Kidney tubule cell (primary cell): ENCODE measurements around the gene CTTNBP2.

Experiments used
- DNase-seq: peaks from one replicate; pipeline ENCODE4 v3.0.0-alpha.2; 2018; ENCODE audit warnings: low spot score

CTTNBP2 gene

DNA sequence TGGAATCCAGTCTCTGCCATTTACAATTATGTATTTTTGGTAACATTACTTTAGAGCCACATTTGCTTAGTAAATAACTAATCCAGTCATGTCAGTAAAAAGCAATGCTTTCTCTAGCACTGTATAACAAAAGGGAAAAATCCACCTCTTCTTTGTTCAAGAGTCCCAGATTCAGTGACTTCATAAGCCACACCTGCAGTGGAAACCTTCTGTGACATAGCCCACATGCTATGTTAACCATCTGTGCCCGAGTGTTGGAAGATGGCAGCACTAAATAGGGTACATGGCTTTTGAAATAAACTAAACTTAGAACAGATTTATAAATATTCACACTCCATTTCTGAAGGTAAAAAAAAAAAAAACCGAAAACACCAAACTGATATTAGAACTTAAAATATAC, 83.0 kb downstream of the CTTNBP2 start:
- no peak for DNase-seq

GRCh38 chr7:117785431-117785830, 87.8 kb downstream of the CTTNBP2 start:
- no peak for DNase-seq

- DNase-seq, result no peak
Measured at GRCh38 chr7:117784315-117784714, 88.9 kb downstream of the CTTNBP2 start.

DNA sequence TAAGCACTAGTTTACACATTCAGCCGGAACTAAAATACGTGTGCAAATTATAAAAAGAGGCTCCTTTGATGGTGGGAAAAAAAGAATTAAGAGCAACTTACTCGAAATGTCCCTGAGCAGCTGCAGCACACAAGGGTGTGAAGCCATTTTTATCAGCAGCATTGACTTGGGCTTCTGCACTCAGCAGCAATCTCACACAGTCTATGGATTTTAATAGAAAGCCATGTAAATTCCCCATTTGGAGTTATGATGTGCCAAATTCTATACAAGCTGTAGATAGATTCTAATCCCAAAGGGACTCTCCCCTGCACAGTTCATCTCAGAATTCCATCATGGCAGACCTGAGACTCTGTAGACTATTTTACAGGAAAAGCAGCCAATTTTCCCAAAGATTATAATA, 90.5 kb downstream of the CTTNBP2 start:
- DNase-seq, result no peak

DNA sequence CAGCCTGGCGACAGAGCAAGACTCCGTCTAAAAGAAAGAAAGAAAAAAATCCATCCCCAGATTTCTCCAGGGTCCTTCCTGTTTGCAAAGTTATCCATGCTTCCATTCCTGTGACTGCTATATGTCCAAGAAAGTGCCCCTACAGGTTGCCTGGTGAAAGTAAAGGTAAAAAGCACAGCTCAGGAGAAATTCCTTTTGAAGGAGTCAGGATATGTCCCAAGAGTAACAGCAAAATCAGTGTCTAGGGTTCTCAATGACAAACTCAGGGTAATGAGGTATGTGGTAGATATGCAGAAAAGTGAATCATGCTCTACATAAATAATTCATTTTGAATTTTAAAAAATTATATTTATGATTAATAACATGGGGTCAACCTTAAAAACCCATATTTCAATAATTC, 91.5 kb downstream of the CTTNBP2 start:
- peak; percentile 75 for DNase-seq

DNA sequence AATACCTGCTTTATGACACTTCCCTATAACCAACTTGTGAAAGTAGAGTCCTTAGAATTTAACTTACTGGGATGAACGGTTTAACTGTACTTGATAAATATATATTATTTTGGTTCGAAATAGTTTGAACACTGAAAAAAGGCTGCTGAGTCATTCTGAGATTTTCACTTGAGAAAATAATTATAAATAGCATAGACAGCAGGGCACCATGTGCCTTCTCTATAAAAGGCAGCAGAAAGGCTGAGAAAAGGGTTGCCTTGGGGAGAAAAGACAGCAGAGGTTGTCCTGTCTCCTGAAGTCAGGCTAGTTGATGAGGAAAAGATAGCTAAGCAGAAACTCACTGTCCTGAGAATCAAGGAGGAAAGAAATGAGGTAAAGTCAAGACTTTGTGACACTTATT, 92.4 kb downstream of the CTTNBP2 start:
- no peak for DNase-seq

GRCh38 chr7:117777335-117778142, 95.7 kb downstream of the CTTNBP2 start:
- peak; percentile 79 for DNase-seq

DNA sequence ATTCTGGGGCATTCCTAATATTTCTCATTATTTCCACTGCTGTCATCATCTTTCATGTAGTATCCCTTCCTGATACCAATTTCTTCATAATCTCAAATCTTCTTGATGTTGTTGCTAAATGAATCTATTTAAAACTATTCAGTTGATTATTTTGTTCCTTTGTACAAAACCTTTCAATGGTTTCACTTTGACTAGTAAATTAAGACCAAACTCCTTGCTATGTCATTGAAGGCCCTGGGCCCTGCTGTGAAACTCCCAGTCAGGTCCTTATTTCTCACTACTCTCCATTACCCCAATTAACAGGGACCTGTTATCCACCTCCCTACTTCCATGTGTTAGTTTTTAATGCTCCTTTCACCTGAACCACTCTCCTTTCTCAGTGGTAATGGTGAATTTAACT, 97.0 kb downstream of the CTTNBP2 start:
- no peak for DNase-seq

DNA sequence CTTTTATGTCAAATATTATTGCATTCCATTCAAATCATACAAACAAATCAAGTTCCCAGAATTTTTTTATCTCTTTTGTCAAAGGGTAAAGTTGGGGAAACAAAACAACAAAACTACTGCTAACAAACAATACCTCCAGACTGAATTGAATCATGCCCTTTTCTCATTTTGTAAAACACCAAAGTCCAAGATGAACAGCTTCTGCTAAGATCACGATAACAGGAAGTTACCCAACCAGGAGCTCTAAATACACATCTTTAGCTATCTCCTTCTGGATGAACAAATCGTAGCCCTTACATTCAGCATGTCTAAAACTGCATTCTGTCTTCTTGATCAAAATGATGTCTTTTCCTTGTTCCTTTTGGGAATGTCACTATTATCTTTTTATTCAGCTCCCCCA, 97.4 kb downstream of the CTTNBP2 start:
- no peak for DNase-seq

GRCh38 chr7:117774943-117775342, 98.3 kb downstream of the CTTNBP2 start:
- DNase-seq, result no peak

- DNase-seq, result peak; percentile 60
Measured at GRCh38 chr7:117772421-117772820, 100.8 kb downstream of the CTTNBP2 start.

GRCh38 chr7:117771756-117772155, 101.5 kb downstream of the CTTNBP2 start:
- DNase-seq, result no peak

GRCh38 chr7:117769085-117769484, 104.2 kb downstream of the CTTNBP2 start:
- no peak for DNase-seq

DNA sequence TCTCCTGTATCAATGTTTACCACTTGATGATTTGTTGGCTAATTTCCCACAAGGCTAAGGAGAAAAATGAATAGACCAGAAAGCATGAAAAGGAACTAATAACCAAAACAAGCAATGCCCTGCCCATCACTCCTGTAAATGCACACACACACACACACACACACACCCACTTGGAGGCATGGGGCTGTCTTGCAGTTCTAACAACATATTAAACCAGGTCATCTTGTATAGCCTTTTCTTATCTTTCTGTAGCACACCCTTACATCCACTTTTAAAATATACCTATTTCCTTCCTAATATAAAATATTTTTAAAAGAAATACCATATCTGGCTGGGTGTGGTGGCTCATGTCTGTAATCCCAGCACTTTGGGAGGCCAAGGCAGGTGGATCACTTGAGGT, 105.3 kb downstream of the CTTNBP2 start:
- DNase-seq, result no peak

GRCh38 chr7:117766913-117767312, 106.3 kb downstream of the CTTNBP2 start:
- no peak for DNase-seq

DNA sequence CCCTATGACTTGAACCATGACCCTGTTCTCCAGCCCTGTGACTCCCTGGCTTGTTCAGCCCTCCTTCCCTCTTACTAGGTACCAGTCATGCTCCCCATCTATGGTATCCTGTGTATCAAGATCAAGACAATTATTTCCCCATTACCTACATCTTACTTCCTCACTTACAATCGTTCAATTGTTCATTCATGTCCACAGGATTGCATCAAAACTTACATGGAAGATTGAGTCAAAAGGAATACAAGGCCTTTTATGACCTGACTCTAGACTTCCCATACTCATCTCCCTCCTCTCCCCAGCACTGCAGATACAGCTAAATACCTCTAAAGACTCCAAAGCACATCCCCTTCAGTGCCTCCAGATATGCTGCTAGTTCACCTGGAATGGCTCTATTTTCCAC, 109.2 kb downstream of the CTTNBP2 start:
- no peak for DNase-seq

GRCh38 chr7:117762055-117762454, 111.2 kb downstream of the CTTNBP2 start:
- no peak for DNase-seq

- no peak for DNase-seq
Measured at GRCh38 chr7:117759950-117760640, 113.1 kb downstream of the CTTNBP2 start.

DNA sequence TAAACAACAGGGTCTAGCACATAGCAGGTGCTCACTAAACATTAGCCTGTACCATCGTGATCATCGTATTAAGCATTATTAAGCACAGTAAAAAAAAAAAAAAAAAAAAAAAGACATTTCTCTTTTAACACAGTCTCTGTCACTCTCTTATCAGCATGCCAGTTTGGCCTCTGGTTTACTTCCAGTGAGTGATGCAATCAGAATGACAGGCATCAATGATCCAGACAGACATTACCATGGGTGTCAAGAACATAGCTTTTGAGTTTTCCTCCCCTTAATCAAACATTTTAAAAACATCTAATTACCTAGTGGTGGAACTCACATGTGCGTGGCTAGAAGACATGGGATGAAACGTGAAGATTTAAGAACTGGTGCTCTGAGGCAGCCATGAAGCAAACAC, 115.8 kb downstream of the CTTNBP2 start:
- no peak for DNase-seq

DNA sequence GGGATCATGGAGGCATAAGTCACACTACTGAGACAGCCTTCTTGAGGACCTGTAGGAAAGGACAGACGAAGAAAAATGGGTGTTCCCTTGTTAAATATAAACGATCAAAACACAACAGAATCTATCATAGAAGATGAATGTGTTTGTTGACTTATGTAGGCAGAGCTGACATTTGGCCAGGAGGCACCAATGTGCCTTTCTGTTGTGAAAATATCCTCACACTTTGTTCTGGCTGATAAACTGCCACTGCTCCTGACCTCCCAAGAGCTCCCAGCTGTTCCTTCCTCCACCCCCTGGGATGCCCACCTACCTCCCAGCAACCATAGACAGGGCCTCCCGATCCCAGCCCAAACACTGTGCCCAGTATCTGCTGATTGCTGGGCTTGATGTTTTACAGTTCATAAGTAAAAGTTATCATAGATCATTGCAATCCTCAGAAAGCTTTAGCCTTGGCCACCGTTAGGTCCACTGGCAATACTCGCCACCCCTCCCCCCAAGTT, 116.6 kb downstream of the CTTNBP2 start:
- DNase-seq, result no peak

GRCh38 chr7:117755136-117755535, 118.1 kb downstream of the CTTNBP2 start:
- DNase-seq, result no peak

DNA sequence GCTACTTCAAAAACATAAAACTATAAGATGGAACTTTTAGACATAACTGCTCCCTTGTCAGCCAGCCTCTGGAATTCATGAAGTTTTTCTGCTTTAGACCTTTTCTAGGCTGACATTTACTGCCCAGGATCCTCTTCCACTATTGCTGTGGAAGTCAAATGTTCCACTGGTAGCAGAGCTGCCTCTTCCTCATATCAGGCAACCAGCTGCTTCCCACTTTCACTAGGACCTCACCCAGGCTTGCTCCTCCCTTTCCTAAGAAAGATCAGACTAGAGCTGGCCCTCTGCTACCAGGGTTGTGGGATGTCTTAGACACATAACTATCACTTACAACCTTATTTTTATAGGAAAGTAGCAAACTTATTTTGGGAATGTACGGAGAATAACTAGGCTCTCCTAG, 121.5 kb downstream of the CTTNBP2 start:
- DNase-seq, result no peak
